Ovary (tissue), 9 donors: ENCODE data around the gene SHROOM3. TPM values are rescaled to one million over a fixed set of nuclear protein-coding genes. Genes with fewer than 3 reads are reported as not detected.

Experiments
- DNase-seq, 5 donors: peaks; one replicate each; pipeline ENCODE4 v3.0.0-alpha.2; 2019 to 2020
- H3K27ac ChIP-seq, 2 donors: fragments of 200-600 bp; one replicate each; pipeline versions ENCODE4 v1.5.1 to v1.8.0; 2019 to 2022
- H3K27me3 ChIP-seq: fragments of 200-600 bp; one replicate; pipeline ENCODE4 v1.8.0; 2022
- H3K36me3 ChIP-seq: fragments of 200-600 bp; sonication (generic); one replicate; pipeline ENCODE4 v1.5.1; 2019
- H3K4me1 ChIP-seq: one replicate; pipeline ENCODE4 v1.8.1; 2013; ENCODE audit warnings: mild to moderate bottlenecking, moderate library complexity; ENCODE audit not compliant: insufficient read depth
- H3K4me3 ChIP-seq: fragments of 200-600 bp; sonication (generic); one replicate; pipeline ENCODE4 v1.5.1; 2017
- H3K9me3 ChIP-seq, 2 donors: fragments of 200-600 bp in 1 of 2; sonication (generic) in 1 of 2; one replicate each; pipeline versions ENCODE4 v1.5.1 to v1.8.1; 2013 to 2019; ENCODE audit warnings: mild to moderate bottlenecking in 1 of 2, moderate library complexity in 1 of 2
- CTCF ChIP-seq, 3 donors: fragments of 450-650 bp in 2 of 3; fragments of 200-600 bp in 1 of 3; IDR thresholded peaks; one replicate each; pipeline versions ENCODE4 v1.5.1 to v1.8.0; 2016 to 2022; ENCODE audit warnings: antibody characterized with exemption in 3 of 3, mild to moderate bottlenecking in 1 of 3
- EP300 ChIP-seq: sonication (generic); formaldehyde crosslinking; IDR thresholded peaks from one replicate; pipeline ENCODE4 v1.6.1; 2017; ENCODE audit warnings: antibody characterized with exemption
- POLR2A ChIP-seq: fragments of 450-650 bp; IDR thresholded peaks from one replicate; pipeline ENCODE4 v1.6.1; 2017; ENCODE audit warnings: antibody characterized with exemption, mild to moderate bottlenecking, moderate library complexity
- WGBS, 3 donors: extraction: QIAGEN DNeasy Blood & Tissue Kit in 1 of 3; methylation state at CpG; one replicate each; pipeline versions ENCODE4 v1.1.5 to v1.1.7; 2013 to 2017; 5-methylcytosine and 5-hydroxymethylcytosine counted together
- intact Hi-C, 4 donors: fragments of 100-400 bp; cut with DNase I; formaldehyde crosslinking; loops; one replicate each; pipeline versions ENCODE4 v1.11.0 to v1.15.1; 2022 to 2023
- polyA plus RNA-seq, 2 donors: library from polyadenylated mRNA; stranded (reverse); fragments of 200-250 nt in 1 of 2; fragments of 350-450 nt in 1 of 2; fragmentation: Illumina TruSeq in 1 of 2; extraction: RNeasy Lipid Tissue Mini Kit (QIAGEN cat#74804) in 1 of 2; gene quantifications; one replicate each; pipeline ENCODE4 v1.2.3, GENCODE V29; 2013 to 2014
- total RNA-seq, 7 donors: library from RNA; depleted of rRNA in 2 of 7; stranded (reverse); fragments of >200 nt in 2 of 7; fragmentation: NEBNext Ultra II Directional in 3 of 7; extraction: Animal tissue kit (Norgen Biotek cat#: 25700) in 3 of 7; gene quantifications; one replicate each; pipeline versions ENCODE4 v1.1.0 to v1.2.4, GENCODE V29; 2016 to 2023
- donor health status: DM: no; HTN: no; CAD: no; lungs with moderate emphysema.
- donor health status: DM: no; HTN: no; CAD: no.
- donor health status: Bipolar disorder and iron deficiency.
- donor health status: DM: yes; HTN: yes; CAD: no.
- donor health status: DM: no; HTN: no; CAD: no.
- donor health status: DM: yes; HTN: yes; CAD: no.

The SHROOM3 gene
- total and polyA plus RNA-seq, 9 donors = 0.80 to 70.1 (median 3.8) TPM

GRCh38 chr4:76694056-76694455, 259.0 kb downstream of the SHROOM3 start:
- TF ChIP-seq POLR2A = no peak
- TF ChIP-seq CTCF (IDR thresholded peaks at IDR 0.05) = no peak
- no peak for TF ChIP-seq EP300
- Histone ChIP-seq H3K4me3 (no peak overlapping the region), H3K27me3 (no peaks in the 10 kb centered on the region), H3K27ac (no peak overlapping the region), H3K36me3 (no peaks in the 10 kb centered on the region), H3K4me1 (no peaks in the 10 kb centered on the region), H3K9me3 (no peaks in the 10 kb centered on the region)
- intact Hi-C loops = no loop called here
- 86 to 90% (median 90%) methylated on average over 1 of the region's 1 CpG for WGBS, 3 donors
- DNase-seq = no peak

- TF ChIP-seq CTCF (IDR thresholded peaks at IDR 0.05) = no peak
- TF ChIP-seq EP300 = no peak
- TF ChIP-seq POLR2A = no peak
- Histone ChIP-seq H3K9me3 (no peaks in the 10 kb centered on the region), H3K4me3 (no peak overlapping the region), H3K4me1 (no peaks in the 10 kb centered on the region), H3K27ac (no peak overlapping the region), H3K27me3 (no peaks in the 10 kb centered on the region), H3K36me3 (no peaks in the 10 kb centered on the region)
- intact Hi-C loops = loop anchor here in 1 of 4 donors (5.0 kb wide), 1 partner anchor 139 kb away; no protein-coding TSS in a partner anchor
- DNase-seq = no peak
- 82 to 90% (median 85%) methylated on average over 7 of the region's 7 CpGs for WGBS, 3 donors
Observed at GRCh38 chr4:76696109-76696508, 261.1 kb downstream of the SHROOM3 start.

- Histone ChIP-seq H3K27ac (no peak overlapping the region), H3K9me3 (no peaks in the 10 kb centered on the region), H3K36me3 (no peaks in the 10 kb centered on the region), H3K4me1 (no peaks in the 10 kb centered on the region), H3K27me3 (no peaks in the 10 kb centered on the region), H3K4me3 (no peak overlapping the region)
- no peak for DNase-seq
- TF ChIP-seq POLR2A (no peak), CTCF (IDR thresholded peaks at IDR 0.05) (no peak), EP300 (no peak)
- 87 to 95% (median 94%) methylated on average over 3 of the region's 3 CpGs for WGBS, 3 donors
- intact Hi-C loops = loop anchor here in 1 of 4 donors (5.0 kb wide), 1 partner anchor 140 kb away; no protein-coding TSS in a partner anchor
Observed at GRCh38 chr4:76697129-76697803, 262.2 kb downstream of the SHROOM3 start.

GRCh38 chr4:76698141-76698540, 263.1 kb downstream of the SHROOM3 start:
- 80 to 97% (median 85%) methylated on average over 1 of the region's 1 CpG for WGBS, 3 donors
- no peak for DNase-seq
- Histone ChIP-seq H3K36me3 (no peaks in the 10 kb centered on the region), H3K9me3 (no peaks in the 10 kb centered on the region), H3K4me1 (no peaks in the 10 kb centered on the region), H3K27me3 (no peaks in the 10 kb centered on the region), H3K4me3 (no peak overlapping the region), H3K27ac (no peak overlapping the region)
- TF ChIP-seq CTCF (IDR thresholded peaks at IDR 0.05) (no peak), EP300 (no peak), POLR2A (no peak)
- intact Hi-C loops = loop anchor here in 1 of 4 donors (5.0 kb wide), 1 partner anchor 141 kb away; no protein-coding TSS in a partner anchor
